Ammon's horn (tissue), 1 donor: ENCODE data around the gene CHST9.
"Not testable (repeated sequence)": the region's sequence is repeated elsewhere in the genome, so short reads cannot be mapped to it uniquely, and the experiment has no call there.

Source experiments
- DNase-seq: peaks from one replicate; pipeline ENCODE4 v3.0.0-alpha.2; 2016; ENCODE audit warnings: low spot score

The CHST9 gene

GRCh38 chr18:27094621-27095020 is 90.5 kb downstream of the CHST9 start:
- no peak for DNase-seq

DNA sequence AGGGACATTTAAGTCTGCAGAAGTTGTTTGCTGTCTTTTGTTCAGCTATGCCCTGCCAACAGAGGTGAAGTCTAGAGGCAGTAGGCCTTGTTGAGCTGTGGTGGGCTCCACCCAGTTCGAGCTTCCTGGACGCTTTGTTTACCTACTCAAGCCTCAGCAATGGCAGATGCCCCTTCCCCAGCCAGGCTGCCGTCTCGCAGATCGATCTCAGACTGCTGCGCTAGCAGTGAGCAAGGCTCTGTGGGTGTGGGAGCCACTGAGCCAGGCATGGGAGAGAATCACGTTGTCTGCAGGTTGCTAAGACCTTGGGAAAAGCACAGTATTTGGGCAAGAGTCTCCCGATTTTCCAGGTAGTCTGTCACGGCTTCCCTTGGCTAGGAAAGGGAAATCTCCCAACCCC is 91.8 kb downstream of the CHST9 start:
- not testable (repeated sequence) for DNase-seq

GRCh38 chr18:27081701-27082100 is 103.4 kb downstream of the CHST9 start:
- no peak for DNase-seq

GRCh38 chr18:27075828-27076227 is 109.3 kb downstream of the CHST9 start:
- DNase-seq: no peak

DNA sequence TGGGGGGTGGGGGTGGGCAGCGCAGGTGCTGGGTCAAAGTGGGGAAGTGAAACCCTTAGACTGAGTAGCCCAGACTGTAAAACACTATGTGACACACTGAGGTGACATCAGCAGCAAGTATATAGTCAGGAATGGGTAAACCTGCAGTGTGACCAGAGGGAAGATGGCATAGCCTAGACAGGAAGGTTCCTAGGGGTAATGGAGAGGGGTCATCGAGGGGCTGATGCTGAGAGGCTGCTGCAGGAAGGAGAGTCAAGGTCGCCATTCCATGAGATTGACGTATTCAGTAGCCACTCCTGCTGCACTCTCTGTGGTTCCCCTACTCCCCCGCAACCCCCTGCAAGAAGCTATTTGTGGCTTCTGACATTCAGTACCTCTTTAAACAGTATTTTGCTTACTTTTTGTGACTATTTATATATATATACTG is 111.7 kb downstream of the CHST9 start:
- DNase-seq: no peak

GRCh38 chr18:27064673-27065072 is 120.4 kb downstream of the CHST9 start:
- no peak for DNase-seq

DNA sequence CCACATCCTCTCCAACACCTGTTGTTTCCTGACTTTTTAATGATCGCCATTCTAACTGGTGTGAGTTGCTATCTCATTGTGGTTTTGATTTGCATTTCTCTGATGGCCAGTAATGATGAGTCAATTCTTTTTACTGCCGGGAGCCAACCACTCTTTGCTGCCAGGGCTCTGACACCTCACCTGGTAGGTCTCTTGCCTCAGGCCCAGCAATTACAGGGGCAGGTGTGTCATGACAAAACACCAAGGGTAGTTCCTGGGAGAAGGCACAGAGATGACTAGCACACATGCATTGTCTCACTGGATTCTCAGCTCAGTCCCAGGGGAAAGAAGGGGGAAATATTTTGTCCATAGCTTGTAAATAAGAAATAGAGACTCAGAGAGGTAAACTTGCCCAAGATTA is 122.3 kb downstream of the CHST9 start:
- DNase-seq: no peak

DNA sequence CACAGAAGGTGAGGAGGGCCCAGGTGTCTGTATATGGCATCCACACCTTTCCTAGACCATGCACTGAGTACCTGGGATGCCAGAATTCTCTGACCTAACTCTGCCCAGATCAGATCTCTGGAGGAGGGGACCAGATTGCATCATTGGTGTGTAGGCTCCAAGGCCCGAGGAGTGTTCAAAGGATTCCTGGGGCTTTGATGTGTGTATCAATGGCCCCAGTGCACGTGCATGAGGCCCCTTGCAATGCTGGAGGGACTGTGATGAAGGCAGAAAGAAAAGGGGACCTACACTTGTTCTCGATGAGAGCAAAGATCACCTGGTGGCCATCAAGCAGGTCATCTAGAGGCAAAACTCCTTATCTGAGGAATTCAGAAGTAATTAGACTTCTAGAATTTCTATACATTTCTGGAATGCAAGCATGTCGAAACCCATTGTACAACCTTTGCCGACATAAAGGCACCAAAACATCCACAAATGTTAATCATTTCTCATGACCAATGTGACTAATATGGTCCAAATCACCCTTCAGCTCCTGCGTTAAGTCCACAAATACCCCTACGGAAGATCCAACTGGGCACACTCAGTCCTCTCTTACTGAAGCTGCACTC is 123.5 kb downstream of the CHST9 start:
- DNase-seq: no peak

DNA sequence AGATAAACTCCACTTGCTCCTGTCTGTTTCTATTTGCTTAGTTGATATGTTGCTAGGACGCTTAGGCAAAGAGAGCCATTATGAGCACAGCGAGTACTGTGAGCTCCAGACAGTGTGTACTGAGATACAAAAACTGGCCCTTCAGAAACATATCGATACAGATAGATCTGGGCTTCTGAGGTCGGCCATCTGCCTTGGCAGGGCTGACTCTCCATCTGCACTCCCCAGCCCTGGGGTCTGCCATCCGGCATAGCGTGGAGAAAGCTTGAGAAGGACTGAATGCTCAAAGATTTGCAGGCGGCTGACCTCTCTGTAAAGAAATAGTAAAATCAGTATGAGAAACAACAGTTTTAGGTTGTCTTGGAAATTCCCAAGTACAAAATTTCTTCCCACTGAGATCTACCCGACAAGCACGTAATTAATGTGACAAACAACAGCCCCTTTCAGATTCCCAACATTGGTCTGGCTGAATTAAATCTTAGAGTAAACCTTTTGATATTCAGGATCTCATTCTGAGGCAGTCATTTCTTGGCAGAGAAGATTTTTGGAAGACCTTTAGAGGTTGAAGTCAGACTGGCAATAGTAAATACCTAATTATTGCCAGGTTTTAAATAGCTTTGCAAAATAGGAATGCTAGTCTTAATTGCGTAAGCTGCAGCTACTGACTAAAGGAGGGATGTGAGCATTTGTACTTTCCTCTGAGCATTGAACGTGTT is 127.4 kb downstream of the CHST9 start:
- peak; percentile 66 for DNase-seq

- DNase-seq: no peak
Observed at GRCh38 chr18:27054926-27055325, 130.2 kb downstream of the CHST9 start.

DNA sequence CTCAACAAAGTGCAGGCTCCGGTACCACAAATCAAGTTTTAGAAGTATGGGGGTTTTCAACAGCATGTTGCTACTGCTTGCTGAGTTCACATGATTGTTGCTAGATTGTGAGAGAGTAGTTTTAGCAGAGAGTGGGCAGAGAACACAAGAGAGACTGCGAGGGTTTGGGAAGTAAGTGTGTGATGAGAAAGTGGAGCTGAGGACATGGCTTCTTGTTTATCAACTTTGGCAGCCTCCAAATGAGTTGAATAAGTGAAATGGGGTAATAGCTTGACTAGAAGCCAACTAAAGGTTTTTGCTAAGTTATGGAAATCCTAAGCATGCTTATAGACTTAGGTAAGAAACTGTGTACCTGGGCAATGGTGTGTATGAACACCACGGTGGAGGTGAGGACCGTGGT is 135.1 kb downstream of the CHST9 start:
- no peak for DNase-seq

- DNase-seq: no peak
Observed at GRCh38 chr18:27045342-27045741, 139.8 kb downstream of the CHST9 start.

DNA sequence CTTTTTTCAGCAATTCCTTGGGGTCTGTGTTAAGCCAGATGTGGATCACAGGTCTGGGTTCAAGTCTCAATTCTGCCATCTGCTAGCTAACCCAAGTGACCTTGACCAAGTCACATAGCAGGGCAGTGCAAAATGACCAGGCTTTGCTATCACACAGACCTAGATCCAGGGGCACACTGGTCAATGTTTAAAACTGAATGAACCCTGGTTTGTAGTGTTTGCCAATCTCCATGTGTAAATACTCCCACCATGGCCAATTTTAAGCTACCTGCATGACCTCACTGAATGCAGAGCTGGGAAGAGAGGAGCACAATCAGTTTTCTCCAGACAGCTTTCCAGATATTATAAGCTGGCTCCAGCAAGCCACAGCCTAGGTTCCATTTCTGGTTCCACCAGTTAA is 142.9 kb downstream of the CHST9 start:
- DNase-seq: no peak

DNA sequence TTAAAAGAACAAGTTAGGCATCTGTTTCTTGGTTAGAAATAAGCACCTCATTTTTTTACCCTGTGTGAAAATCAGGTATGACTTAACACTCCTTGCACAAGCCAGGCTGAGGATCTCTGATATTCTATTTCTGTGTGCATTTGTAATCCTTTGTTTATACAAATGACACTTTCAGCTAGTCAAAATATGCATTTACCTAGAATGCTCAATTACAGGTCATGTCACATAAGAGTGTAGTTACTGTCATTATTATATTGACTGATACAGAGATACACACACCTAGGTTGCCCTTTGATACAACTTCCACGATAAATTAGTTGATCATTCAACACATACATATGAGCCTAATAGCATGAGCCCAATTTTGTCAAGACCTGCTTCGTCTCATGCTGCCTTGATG is 144.3 kb downstream of the CHST9 start:
- no peak for DNase-seq

DNA sequence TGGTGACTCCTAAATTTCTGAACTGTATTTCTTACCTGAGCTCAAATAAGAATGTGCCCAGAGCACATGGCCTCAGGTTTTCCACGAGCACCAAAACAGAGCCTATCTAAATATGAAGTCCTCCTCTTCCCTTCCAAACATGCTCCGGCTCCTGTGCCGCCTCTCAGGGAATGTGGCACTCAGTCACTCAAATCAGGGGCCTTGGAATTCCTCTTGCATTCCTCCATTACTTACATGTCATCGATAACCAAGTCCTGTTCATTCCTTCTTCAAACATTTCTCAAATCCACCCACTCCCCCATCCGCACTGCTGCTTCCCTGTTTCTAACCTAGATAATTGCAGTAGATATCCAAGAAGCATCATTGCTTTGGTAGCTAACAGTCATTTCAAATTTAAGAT is 151.4 kb downstream of the CHST9 start:
- DNase-seq: no peak

GRCh38 chr18:27030421-27030820 is 154.7 kb downstream of the CHST9 start:
- DNase-seq: peak; percentile 50

- no peak for DNase-seq
Observed at GRCh38 chr18:27022477-27022876, 162.6 kb downstream of the CHST9 start.

DNA sequence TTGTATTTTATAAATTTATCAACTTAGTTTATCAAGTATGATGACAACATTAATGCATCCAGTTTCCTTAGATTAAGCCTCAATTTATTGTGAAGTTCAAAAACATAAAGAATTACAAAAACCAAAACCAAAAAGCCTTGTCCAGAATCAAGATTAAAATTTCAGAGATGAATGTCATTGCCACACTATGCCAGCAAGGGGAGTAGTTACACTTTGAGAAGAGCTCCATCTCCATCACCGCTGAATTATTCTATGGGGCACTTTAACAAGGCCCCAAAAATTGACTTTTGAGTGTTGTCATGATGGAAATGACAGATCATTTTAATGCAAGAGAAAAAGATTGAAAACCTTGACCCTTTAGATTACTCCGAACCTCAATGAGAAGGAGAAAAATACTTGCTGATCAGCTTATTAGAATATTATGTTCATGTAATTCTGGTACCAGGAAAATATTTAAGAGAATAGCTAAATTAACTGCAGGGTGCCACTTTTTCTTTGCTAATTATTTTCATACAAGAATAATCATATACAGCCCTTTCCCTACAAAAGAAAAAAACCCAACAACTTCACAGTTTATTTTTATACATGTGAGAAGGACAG is 167.1 kb downstream of the CHST9 start:
- DNase-seq: peak; percentile 41

- no peak for DNase-seq
Observed at GRCh38 chr18:27014841-27015240, 170.3 kb downstream of the CHST9 start.

GRCh38 chr18:27010784-27011183 is 174.3 kb downstream of the CHST9 start:
- DNase-seq: no peak

DNA sequence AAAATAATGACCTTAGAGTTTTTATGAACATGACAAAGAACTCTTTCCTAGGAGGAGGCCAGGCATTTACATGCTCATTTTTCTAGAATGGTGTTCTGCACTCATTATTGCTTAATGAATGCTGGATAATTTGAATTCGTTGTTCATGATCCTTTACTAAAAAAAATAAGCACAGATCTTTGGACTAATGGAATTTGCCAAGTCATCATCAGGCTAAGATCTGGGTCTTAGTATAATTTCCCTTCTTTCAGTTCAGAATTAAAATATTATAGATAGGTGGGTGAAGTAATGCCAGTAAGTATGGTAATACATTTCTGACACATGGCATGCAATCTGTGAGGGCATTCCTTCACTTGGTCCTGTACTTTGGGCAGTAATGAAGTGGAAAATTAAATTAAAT is 175.8 kb downstream of the CHST9 start:
- DNase-seq: no peak

DNA sequence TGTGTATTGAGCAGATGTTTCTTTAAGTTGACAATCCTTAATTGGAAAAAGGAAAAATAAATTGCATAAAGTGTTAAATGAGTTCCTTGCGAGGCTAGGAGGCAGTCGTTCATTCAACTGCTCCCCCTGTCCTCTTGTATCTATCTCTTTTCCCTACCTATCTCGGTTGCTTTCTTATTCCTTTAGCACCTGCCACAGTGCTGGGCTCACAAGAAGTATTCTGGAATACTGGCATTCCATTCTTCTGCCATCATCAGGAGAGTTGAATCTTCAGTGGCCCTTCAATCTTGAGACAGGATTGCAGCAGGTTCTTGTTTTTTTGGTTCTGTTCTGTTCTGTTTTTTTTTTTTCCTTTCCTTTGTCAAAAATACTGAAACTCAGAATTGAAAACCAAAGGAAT is 176.5 kb downstream of the CHST9 start:
- no peak for DNase-seq

GRCh38 chr18:27007880-27008279 is 177.2 kb downstream of the CHST9 start:
- no peak for DNase-seq

GRCh38 chr18:27005589-27005988 is 179.5 kb downstream of the CHST9 start:
- no peak for DNase-seq
